HG02678 (cell line): ENCODE results near the gene SS18L1.

Experiments used
- ATAC-seq: cut with Tn5 transposase; IDR thresholded peaks from one replicate; pipeline ENCODE4 v1.9.1; 2021; ENCODE audit warnings: mild to moderate bottlenecking, moderate library complexity; ENCODE audit not compliant: unreplicated experiment

SS18L1 gene

GRCh38 chr20:62168890-62169435, 25.4 kb downstream of the SS18L1 start:
- ATAC-seq, result no peak

GRCh38 chr20:62170536-62170935, 27.0 kb downstream of the SS18L1 start:
- ATAC-seq, result no peak

- no peak for ATAC-seq
Measured at GRCh38 chr20:62171245-62171644, 27.7 kb downstream of the SS18L1 start.

- no peak for ATAC-seq
Measured at GRCh38 chr20:62172666-62173065, 29.1 kb downstream of the SS18L1 start.

- no peak for ATAC-seq
Measured at GRCh38 chr20:62174021-62174804, 30.6 kb downstream of the SS18L1 start.

GRCh38 chr20:62174870-62175624, 31.5 kb downstream of the SS18L1 start:
- no peak for ATAC-seq

- ATAC-seq, result no peak
Measured at GRCh38 chr20:62175711-62176110, 32.1 kb downstream of the SS18L1 start.

- no peak for ATAC-seq
Measured at GRCh38 chr20:62176866-62177265, 33.3 kb downstream of the SS18L1 start.

- ATAC-seq, result no peak
Measured at GRCh38 chr20:62177307-62177706, 33.7 kb downstream of the SS18L1 start.

GRCh38 chr20:62178316-62179161, 35.0 kb downstream of the SS18L1 start:
- ATAC-seq, result no peak

GRCh38 chr20:62179162-62179504, 35.6 kb downstream of the SS18L1 start:
- ATAC-seq, result no peak

- no peak for ATAC-seq
Measured at GRCh38 chr20:62181808-62182207, 38.2 kb downstream of the SS18L1 start.

GRCh38 chr20:62182469-62183425, 39.2 kb downstream of the SS18L1 start, which contains the start of gene MTG2:
Gene MTG2 (plus strand): TSS chr20:62183028. CDS start chr20:62193421, 10,393 bp downstream.
- ATAC-seq, result peak; percentile 95

- ATAC-seq, result no peak
Measured at GRCh38 chr20:62183426-62184142, 40.0 kb downstream of the SS18L1 start.

GRCh38 chr20:62186096-62186426, 42.5 kb downstream of the SS18L1 start:
- ATAC-seq, result no peak

- no peak for ATAC-seq
Measured at GRCh38 chr20:62186887-62187866, 43.6 kb downstream of the SS18L1 start.

GRCh38 chr20:62190639-62191411, 47.3 kb downstream of the SS18L1 start:
- ATAC-seq, result no peak
